ENCODE results near the gene SUPT20HL1.

DNA sequence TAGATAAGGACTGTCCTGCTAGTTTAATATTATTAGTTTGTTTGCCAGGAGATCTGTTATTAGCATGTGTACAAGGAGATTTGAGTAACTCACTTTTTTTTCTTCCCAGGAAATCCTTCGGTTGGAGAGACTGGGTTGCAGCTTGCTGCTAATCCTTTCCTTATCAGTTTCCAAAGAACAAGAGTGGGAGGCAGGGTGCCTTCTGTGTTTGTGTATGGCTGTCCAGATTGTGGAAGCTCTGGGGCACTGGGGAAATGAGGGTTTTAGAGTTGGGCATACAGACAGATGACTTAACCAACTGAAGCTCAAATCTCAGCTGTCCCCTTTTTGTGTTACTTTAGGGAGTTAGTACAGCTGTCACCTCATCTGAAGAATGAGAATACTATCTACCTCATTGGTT, 12.6 kb upstream of the SUPT20HL1 start:
- TF ChIP-seq SUZ12 (IDR thresholded peaks at IDR 0.05) (no peak), SP1 (IDR thresholded peaks at IDR 0.05) (no peak), L3MBTL2 (conservative IDR thresholded peaks at IDR 0.05) (no peak), CTBP1 (IDR thresholded peaks at IDR 0.05; ENCODE audit: borderline replicate concordance) (no peak), BHLHE40 (IDR thresholded peaks at IDR 0.05; ENCODE audit: borderline replicate concordance) (no peak), FOXA1 (IDR thresholded peaks at IDR 0.05) (no peak), ARNT (IDR thresholded peaks at IDR 0.05) (no peak)
- TF ChIP-seq, protein P1, sequence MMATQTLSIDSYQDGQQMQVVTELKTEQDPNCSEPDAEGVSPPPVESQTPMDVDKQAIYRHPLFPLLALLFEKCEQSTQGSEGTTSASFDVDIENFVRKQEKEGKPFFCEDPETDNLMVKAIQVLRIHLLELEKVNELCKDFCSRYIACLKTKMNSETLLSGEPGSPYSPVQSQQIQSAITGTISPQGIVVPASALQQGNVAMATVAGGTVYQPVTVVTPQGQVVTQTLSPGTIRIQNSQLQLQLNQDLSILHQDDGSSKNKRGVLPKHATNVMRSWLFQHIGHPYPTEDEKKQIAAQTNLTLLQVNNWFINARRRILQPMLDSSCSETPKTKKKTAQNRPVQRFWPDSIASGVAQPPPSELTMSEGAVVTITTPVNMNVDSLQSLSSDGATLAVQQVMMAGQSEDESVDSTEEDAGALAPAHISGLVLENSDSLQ (IDR thresholded peaks at IDR 0.05) = no peak
